Activated B cell treated with CpG ODN at 0.5 μM for 24 hours (primary cell): ENCODE data around the gene MICOS13. TPM values are rescaled to one million over a fixed set of nuclear protein-coding genes. Genes with fewer than 3 reads are reported as not detected.

ENCODE experiments used
- ATAC-seq: fragments of 200-7000 bp; cut with Tn5 transposase; one replicate; pipeline ENCODE4 v1.10.0; 2021; ENCODE audit warnings: low read depth, mild to moderate bottlenecking, moderate library complexity
- CTCF ChIA-PET: fragments of 350-600 bp; sonication (Branson Sonifier 250); formaldehyde crosslinking; loops from one replicate; lab custom pipeline; 2021; ENCODE audit warnings: antibody characterized with exemption; lab: Charles Lee
- POLR2A ChIA-PET: fragments of 350-600 bp; sonication (Branson Sonifier 250); formaldehyde crosslinking; loops from one replicate; lab custom pipeline; 2021; ENCODE audit warnings: antibody characterized with exemption; lab: Charles Lee
- DNase-seq: peaks from one replicate; pipeline ENCODE4 v3.0.0; 2022
- H3K27ac Mint-ChIP-seq: one replicate; pipeline ENCODE4 v1.8.0; 2020; ENCODE audit warnings: mixed read lengths
- H3K27me3 Mint-ChIP-seq: one replicate; pipeline ENCODE4 v1.8.0; 2021; ENCODE audit warnings: mixed read lengths
- H3K36me3 Mint-ChIP-seq: one replicate; pipeline ENCODE4 v1.8.0; 2021; ENCODE audit warnings: low read depth, mixed read lengths
- H3K4me1 Mint-ChIP-seq: one replicate; pipeline ENCODE4 v1.8.0; 2021; ENCODE audit warnings: mixed read lengths
- H3K4me3 Mint-ChIP-seq: one replicate; pipeline ENCODE4 v1.8.0; 2020; ENCODE audit warnings: mild to moderate bottlenecking, mixed read lengths
- H3K9me3 Mint-ChIP-seq: one replicate; pipeline ENCODE4 v1.8.0; 2020; ENCODE audit warnings: mixed read lengths
- CTCF ChIP-seq: fragments of 200-600 bp; IDR thresholded peaks from one replicate; pipeline ENCODE4 v1.8.0; 2022; ENCODE audit warnings: antibody characterized with exemption, mild to moderate bottlenecking
- intact Hi-C: fragments of 100-400 bp; cut with micrococcal nuclease; formaldehyde crosslinking; loops from one replicate; pipeline ENCODE4 v1.15.1; 2024
- total RNA-seq: library from RNA; stranded (reverse); gene quantifications from 2 replicates; pipeline ENCODE4 v1.2.3, GENCODE V29; 2022

MICOS13 gene
- total RNA-seq, 1 donor from 2014 or later, result 60.8 TPM

- peak overlapping the region; percentile 96 for H3K4me3 Mint-ChIP-seq
- POLR2A ChIA-PET, result interaction anchor here (0.6 to 2.3 kb wide), 4 partner anchors 10 to 57 kb away, joined by 4 to 13 read pairs (median 8); partner anchors contain the start of genes RPL36, SAFB and SAFB2
- peaks cover 28% of the 10 kb centered on the region for H3K4me1 Mint-ChIP-seq
- H3K9me3 Mint-ChIP-seq, result no peaks in the 10 kb centered on the region
- ATAC-seq (no peak), DNase-seq (no peak)
- CTCF ChIA-PET, result no interaction called here
- peaks cover 12% of the 10 kb centered on the region for H3K36me3 Mint-ChIP-seq
- peak overlapping the region; percentile 100 for H3K27ac Mint-ChIP-seq
- H3K27me3 Mint-ChIP-seq, result peaks cover 2% of the 10 kb centered on the region
- no peak for TF ChIP-seq CTCF
- intact Hi-C loops, result loop anchor here (1.0 to 5.0 kb wide), 5 partner anchors 11 to 1917 kb away; partner anchors contain the start of genes APBA3, CATSPERD, LONP1 and MRPL54
These were observed 830 bp downstream of the MICOS13 start for GRCh38 chr19:5679289-5680083.

- no peaks in the 10 kb centered on the region for H3K9me3 Mint-ChIP-seq
- intact Hi-C loops, result no loop called here
- ChIA-PET CTCF (no interaction called here), POLR2A (interaction anchor here (0.7 to 2.3 kb wide), 2 partner anchors 44 to 56 kb away, joined by 4 to 13 read pairs; partner anchors contain the start of genes SAFB and SAFB2)
- DNase-seq, result no peak
- no peak for ATAC-seq
- H3K4me1 Mint-ChIP-seq, result peaks cover 28% of the 10 kb centered on the region
- no peak overlapping the region for H3K4me3 Mint-ChIP-seq
- TF ChIP-seq CTCF, result no peak
- H3K27me3 Mint-ChIP-seq, result peaks cover 2% of the 10 kb centered on the region
- H3K27ac Mint-ChIP-seq, result no peak overlapping the region
- H3K36me3 Mint-ChIP-seq, result peaks cover 14% of the 10 kb centered on the region
These were observed 2.1 kb downstream of the MICOS13 start for GRCh38 chr19:5678071-5678718.

GRCh38 chr19:5677580-5677979 is 2.7 kb downstream of the MICOS13 start:
- Mint-ChIP-seq H3K4me1 (peaks cover 28% of the 10 kb centered on the region), H3K36me3 (peaks cover 19% of the 10 kb centered on the region), H3K27me3 (peaks cover 2% of the 10 kb centered on the region), H3K4me3 (no peak overlapping the region), H3K9me3 (no peaks in the 10 kb centered on the region), H3K27ac (no peak overlapping the region)
- ChIA-PET POLR2A (interaction anchor here (1.0 kb wide), 1 partner anchor 12 kb away, joined by 3 read pairs; no protein-coding TSS in a partner anchor), CTCF (no interaction called here)
- intact Hi-C loops, result no loop called here
- no peak for TF ChIP-seq CTCF
- ATAC-seq (no peak), DNase-seq (no peak)

GRCh38 chr19:5677136-5677535 is 3.2 kb downstream of the MICOS13 start:
- peaks cover 2% of the 10 kb centered on the region for H3K27me3 Mint-ChIP-seq
- no peaks in the 10 kb centered on the region for H3K9me3 Mint-ChIP-seq
- intact Hi-C loops, result no loop called here
- ChIA-PET POLR2A (interaction anchor here (1.0 kb wide), 1 partner anchor 13 kb away, joined by 3 read pairs; no protein-coding TSS in a partner anchor), CTCF (interaction anchor here (1.0 kb wide), 1 partner anchor 10 kb away, joined by 3 read pairs; no protein-coding TSS in a partner anchor)
- peaks cover 19% of the 10 kb centered on the region for H3K36me3 Mint-ChIP-seq
- DNase-seq, result no peak
- H3K27ac Mint-ChIP-seq, result no peak overlapping the region
- no peak for TF ChIP-seq CTCF
- H3K4me1 Mint-ChIP-seq, result peaks cover 26% of the 10 kb centered on the region
- no peak overlapping the region for H3K4me3 Mint-ChIP-seq
- ATAC-seq, result no peak

GRCh38 chr19:5676772-5677105 is 3.6 kb downstream of the MICOS13 start:
- CTCF ChIA-PET, result interaction anchor here (1.0 kb wide), 1 partner anchor 10 kb away, joined by 3 read pairs; no protein-coding TSS in a partner anchor
- peaks cover 23% of the 10 kb centered on the region for H3K4me1 Mint-ChIP-seq
- intact Hi-C loops, result no loop called here
- no peak overlapping the region for H3K27ac Mint-ChIP-seq
- ATAC-seq, result no peak
- H3K9me3 Mint-ChIP-seq, result no peaks in the 10 kb centered on the region
- H3K36me3 Mint-ChIP-seq, result peaks cover 23% of the 10 kb centered on the region
- peaks cover 2% of the 10 kb centered on the region for H3K27me3 Mint-ChIP-seq
- TF ChIP-seq CTCF, result no peak
- POLR2A ChIA-PET, result interaction anchor here (1.0 to 1.2 kb wide), 2 partner anchors 10 to 13 kb away, joined by 3 to 5 read pairs; no protein-coding TSS in a partner anchor
- H3K4me3 Mint-ChIP-seq, result no peak overlapping the region
- DNase-seq, result no peak
